Measurements from ENCODE around the gene TRIM17.

TRIM17 gene, protein sequence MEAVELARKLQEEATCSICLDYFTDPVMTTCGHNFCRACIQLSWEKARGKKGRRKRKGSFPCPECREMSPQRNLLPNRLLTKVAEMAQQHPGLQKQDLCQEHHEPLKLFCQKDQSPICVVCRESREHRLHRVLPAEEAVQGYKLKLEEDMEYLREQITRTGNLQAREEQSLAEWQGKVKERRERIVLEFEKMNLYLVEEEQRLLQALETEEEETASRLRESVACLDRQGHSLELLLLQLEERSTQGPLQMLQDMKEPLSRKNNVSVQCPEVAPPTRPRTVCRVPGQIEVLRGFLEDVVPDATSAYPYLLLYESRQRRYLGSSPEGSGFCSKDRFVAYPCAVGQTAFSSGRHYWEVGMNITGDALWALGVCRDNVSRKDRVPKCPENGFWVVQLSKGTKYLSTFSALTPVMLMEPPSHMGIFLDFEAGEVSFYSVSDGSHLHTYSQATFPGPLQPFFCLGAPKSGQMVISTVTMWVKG

DNA sequence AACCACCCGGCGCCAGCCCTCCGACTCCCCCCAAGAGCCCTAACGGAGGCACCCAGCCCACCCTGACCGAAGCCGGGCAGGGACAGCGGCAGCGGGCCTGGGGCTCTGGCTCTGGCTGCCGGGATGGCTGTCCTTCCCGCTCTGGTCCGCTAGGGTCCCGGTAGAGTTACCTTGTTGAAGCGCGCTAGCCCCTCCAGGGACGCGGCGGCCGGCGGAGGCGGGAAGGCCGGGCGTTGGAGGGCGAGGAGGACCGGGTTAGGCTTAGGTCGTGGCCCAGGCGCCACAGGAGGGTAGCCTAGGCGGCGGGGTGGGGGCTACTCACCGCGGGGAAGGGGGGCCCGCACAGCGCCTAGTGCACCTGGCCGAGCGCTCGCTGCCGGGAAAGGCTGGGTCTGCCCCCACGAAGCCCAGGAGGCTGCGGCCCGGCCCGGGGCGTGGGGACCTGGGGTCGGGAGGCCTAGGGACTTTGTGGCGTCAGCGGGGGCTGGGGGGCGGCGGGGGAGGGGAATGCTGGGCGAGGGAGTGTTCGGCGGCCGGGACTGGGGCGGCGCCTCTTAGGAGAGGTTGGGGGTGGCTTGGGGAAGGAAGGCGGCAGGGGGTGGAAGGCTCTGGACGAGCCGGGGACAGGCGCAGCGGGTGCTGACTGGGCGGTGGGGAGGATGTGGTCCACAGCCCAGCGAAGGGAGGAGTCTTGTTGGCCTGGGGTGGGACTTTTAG is at the start of gene TRIM17:
Gene TRIM17 (minus strand): TSS at position 645 of the 717 bp plus-strand sequence. CDS start 1,789 bp downstream, outside the sequence.
- DNase-seq (ENCODE audit: low read depth in 3 of 3), result peak in 1 of 3 experiments; percentile 44

DNA sequence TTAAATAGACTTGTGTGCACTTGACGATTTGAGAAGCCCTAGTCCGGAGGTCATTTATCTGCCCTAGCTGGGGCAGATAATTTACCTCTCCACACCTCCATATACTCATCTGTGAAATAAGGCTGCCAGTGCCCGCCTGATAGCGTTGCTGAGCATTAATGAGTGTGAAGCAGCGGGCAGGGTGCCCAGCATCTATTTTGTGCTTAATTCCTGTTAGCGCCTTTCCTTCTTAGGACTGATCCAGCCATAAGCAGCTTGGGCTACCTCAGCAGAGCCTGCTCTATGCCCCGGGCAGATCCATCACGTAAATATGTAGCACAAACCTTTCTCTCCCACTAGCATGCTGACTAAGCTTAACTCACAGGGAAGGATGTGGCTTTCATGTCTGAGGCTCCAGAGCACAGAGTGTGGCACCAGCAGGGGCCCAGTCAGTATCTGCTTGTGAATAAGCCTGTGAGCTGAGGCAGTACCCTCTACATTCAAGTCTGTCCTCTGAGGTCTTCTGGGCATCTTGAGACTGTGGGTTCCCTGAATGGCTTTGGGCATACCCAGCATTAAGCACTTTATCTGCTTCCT is 49.0 kb upstream of the TRIM17 start:
- no peak for DNase-seq (ENCODE audit: low read depth in 3 of 3)

DNA sequence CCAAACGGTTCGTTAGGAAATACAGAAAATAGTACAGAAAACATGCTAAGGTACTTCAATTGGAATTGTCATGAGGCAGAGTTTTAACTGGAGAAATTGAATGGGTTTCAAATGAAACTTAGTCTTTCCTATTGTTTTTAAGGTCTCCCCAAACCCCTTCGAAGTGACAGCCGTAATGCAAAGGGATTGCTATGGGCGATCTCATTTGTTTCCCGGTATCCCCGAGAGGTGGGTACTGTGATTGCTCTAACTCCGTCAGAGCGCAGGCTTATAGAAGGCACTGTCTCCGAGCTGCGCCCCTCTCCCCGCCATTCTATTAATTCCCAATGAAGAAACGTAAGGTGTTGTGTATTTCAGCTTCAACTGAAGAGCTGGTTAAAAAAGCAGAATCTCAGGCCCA is 48.5 kb upstream of the TRIM17 start:
- no peak for DNase-seq (ENCODE audit: low read depth in 3 of 3)

DNA sequence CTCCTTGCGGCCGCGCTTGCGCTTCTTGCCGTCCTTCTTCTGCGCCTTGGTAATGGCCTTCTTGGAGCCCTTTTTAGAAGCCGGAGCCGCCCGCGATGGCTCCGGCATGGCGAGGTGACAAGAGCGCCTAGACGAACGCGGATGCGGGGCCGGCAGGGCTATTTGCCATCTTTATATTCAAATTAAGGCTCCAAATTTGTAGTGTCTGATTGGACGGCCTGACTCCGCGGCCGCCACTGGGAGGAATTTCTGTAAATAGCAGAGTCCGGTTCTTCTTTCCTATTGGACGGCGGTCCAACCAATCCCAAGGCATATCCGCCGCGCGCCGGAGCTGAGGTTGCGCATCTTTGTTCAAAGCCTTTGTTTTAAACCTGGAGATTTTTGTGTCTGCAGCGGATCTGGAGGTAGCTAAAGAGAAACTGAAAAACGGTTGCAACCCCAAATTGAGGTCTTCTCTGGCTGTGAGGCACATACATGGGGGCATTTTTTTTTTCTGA is 47.9 kb upstream of the TRIM17 start:
- peak; percentile 73 to 86 (median 83) for DNase-seq (ENCODE audit: low read depth in 3 of 3)

DNA sequence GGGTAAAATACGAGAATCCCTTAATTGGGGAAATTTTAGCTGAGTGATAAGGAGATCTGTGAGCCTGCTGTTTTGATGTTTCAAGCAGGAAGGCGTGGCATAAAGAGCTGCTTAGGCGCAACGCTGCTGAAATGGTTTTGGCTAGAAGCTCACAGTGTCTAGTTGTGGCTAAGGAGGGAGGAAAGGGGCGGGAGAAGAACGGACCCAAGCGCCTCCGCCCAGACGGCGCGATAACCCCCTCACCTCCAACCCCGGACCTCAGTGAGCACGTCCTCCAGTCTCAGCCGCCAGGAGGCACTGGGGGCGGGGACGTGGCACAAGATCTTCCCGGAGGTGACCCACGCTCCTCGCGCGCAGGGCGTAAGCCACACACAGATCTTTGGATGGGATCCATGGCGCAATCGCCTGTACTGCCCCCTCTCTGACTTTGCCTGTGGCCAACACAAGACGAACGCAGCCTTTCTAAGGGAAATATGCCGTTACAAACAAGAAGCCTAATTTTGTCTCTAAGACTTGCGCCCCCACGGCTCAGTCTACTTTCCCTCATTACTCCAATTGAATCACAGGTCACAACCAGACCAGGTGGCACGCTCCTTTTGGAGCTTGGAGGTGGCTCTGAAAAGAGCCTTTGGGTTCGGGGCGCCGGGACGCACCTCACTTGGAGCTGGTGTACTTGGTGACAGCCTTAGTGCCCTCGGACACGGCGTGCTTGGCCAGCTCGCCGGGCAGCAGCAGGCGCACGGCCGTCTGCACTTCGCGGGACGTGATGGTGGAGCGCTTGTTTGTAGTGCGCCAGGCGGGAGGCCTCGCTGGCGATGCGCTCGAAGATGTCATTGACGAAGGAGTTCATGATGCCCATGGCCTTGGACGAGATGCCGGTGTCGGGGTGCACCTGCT is 47.1 kb upstream of the TRIM17 start:
- peak in 2 of 3 experiments; percentile 14 to 75 for DNase-seq (ENCODE audit: low read depth in 3 of 3)

DNA sequence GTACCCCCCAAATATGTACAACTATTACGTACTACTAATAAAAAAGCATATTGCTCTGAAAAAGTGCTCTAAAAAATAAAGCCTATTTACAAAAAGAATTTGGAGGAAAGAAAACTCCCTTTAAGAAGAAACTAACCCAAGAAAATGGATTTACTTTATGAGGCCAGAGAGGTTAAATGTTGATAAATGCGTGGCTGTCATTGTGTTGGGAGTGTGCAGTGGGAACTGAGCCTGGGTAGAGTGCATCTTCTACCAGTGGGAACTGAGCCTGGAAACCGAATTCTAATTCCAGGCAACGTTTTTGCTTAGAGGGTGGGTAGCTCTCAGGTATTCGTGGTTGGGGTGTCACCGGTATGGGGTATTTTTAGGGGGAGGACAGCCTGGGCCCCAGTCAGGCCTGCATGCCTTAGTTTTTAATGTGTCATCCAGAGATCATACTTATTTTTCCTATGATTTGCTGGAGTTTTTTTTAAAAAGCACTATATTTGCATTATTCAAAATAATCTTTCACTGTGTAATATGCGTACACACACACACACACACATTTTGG is 46.4 kb upstream of the TRIM17 start:
- DNase-seq (ENCODE audit: low read depth in 3 of 3), result no peak

DNA sequence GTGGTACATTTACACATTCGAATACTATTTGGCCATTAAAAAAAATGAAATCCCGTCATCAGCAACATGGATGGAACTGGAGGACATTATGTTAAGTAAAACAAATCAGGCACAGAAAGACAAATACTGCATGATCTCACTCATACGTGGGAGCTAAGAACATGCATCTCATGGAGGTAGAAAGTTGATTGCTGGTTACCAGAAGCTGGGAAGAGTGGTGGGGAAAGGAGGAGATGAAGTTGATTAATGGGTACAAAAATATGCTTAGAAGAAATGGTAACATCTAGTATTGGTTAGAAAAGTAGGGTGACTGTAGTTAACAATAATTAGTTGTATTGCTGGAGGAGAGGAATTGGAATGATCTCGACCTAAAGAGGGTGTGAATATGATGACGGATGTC is 45.9 kb upstream of the TRIM17 start:
- no peak for DNase-seq (ENCODE audit: low read depth in 3 of 3)

DNA sequence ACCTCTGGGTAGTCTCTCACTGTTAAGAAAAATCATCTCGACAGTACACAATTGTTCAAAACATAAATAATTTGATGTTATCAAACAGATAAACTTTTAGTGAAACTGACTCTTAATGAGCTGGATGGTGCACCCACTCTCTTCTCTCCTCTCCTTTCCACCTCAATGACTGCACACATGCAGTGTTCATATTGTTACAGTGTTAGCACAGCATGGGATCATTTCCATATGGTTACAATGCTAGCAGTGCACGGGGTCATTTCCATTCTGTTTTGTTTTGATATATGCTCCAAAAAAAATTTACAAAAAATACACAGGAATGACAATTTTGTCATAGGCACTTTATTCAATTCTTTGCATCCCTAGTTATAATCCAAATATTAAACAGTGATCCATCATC is 44.2 kb upstream of the TRIM17 start:
- no peak for DNase-seq (ENCODE audit: low read depth in 3 of 3)

DNA sequence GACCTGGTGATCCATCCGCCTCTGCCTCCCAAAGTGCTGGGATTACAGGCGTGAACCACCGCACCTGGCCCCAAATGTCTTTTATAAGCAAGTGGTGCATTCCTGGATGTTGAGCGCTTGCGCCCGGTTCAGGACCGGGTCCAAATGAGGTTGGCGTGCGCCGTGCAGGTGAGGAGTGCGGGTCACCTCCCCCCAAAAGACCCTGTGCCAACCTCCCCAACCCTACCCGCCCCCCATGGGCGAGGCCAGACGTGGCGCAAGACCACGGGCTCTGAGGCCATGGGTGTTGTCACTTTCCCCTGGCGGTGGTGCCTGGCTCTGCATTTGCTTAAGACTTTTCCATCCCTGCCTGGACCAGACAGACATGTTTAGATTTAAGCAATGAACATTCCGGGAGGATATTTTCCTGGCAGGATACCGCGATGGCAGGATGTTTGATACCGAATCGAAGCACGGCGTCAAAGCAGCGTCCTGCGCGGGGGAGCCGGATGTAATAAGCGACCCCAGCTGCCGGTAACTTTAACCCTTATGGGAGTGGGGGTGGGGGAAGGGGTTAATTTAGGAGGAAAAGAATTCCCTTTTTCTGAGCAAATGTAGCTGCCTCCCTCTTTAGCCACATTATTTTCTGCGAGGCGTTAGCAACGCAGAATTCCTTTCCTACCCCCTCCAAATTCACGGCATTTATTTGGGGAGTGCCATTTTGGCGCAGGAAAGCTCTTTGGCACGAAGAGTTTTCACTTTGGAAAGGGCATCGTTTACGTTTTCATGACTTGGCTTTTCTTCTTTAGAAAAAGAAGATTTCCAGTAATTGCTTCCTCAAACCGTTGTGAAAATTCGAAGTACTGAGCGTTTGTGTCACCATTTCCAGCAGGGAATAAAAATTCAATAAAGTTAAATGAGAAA is 42.7 kb upstream of the TRIM17 start:
- peak in 2 of 3 experiments; percentile 20 to 55 for DNase-seq (ENCODE audit: low read depth in 3 of 3)

DNA sequence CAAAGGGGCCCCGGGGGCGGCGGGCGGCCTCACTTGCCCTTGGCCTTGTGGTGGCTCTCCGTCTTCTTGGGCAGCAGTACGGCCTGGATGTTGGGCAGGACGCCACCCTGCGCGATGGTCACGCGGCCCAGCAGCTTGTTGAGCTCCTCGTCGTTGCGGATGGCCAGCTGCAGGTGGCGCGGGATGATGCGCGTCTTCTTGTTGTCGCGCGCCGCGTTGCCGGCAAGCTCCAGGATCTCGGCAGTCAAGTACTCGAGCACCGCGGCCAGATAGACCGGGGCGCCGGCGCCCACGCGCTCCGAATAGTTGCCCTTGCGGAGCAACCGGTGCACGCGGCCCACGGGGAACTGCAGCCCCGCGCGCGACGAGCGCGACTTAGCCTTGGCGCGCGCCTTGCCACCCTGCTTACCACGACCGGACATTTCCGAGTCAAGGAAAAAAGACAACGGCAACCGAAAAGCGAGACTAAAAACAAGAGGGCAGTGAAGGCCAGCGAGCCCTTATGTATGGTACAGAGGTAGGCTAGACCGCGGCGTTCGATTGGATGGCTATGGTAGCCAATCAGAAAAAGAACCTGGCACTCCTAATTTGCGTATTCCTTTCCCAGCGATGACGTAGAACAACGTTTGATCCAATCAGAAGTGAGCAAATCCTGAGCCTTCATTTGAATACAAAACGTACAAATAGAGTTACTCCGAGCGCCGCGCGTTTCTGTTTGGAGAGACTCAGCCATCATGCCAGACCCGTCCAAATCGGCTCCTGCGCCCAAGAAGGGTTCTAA is 40.9 kb upstream of the TRIM17 start:
- DNase-seq (ENCODE audit: low read depth in 3 of 3), result peak; percentile 60 to 86 (median 80)

DNA sequence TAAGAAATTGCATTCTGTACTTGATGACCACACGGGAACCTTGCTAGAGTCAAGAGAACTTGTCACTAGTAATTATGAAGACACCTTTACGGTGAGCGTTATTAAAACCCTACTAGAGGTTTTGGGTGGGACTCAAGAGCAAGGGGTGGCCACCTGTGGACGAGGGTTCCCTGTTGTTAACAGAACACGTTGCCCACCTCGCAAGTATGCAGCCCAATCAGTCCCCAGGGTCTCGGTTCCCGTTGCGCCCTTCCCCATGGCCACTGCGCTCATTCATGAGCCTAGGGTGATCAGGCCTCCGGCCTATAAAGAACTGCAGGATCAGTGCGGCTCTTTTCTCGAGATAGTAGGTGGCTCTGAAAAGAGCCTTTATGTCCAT is 40.3 kb upstream of the TRIM17 start:
- no peak for DNase-seq (ENCODE audit: low read depth in 3 of 3)

DNA sequence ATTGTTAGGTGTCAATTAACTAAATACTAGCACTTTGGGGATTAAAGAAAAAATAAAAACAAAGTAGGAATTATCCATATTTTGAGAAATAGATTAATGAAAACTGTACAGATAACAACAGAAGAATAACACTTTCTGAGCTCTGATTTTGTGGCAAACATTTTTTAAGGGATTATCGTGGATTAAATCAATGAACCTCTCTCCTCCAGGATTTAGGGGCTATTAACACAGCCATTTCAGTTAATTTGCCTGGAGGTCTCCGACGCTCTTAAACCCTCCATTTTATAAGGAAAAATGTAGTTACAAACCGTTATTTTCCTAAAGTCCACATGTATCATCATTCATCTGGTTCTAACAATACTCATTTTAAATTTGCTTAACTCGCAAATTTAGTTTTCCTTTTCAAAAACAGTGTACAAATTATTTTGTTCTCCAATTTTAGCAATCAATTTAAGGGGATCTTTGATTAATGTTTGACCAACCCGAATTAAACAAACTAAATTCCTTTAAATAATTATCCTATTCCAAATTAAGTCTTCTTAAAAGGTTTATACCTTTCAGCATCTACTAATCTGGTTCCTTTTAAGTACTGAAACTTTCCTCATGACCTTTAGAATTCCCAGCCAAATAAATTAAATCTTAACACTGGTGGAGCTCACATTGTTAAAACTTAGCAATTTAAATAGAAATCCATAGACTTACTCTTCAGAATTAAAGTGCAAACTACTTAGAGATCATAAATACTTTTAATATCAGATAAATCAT is 39.8 kb upstream of the TRIM17 start:
- DNase-seq (ENCODE audit: low read depth in 3 of 3), result no peak

DNA sequence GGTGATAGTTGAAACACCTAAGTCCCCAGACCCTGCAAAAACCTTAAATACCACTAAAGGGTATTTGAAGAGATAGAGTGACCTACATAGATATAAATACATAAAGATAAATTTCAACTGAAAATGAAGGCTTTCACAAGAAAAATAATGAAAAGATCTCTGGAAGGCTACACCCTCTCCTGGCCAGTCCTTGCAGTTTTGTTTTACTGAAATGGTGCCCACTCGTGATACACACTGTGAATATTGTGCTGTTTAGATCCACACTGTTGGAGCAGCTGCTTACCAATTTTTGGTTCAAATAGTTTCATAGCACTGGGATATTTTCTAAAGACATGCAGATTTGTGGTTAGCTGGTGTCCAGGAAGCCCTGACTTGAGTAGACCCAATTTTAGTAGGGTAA is 39.1 kb upstream of the TRIM17 start:
- no peak for DNase-seq (ENCODE audit: low read depth in 3 of 3)

DNA sequence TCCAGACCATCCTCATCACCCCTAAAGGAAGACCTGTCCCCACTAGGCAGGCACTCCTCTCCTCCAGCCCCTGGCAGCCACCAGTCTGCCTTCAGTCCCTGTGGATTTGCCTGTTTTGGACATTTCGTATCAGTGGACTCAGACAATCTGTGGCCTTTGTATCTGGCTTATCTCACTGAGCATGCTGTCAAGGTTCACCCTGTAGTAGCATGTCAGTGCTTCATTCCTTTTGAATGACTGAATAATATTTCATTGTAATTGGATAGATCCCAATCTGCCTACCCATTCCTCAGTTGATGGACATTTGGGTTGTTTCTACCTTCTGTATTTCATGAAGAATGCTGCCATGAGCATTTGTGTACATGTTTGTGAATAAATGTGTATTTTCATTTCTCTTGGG is 37.6 kb upstream of the TRIM17 start:
- no peak for DNase-seq (ENCODE audit: low read depth in 3 of 3)

DNA sequence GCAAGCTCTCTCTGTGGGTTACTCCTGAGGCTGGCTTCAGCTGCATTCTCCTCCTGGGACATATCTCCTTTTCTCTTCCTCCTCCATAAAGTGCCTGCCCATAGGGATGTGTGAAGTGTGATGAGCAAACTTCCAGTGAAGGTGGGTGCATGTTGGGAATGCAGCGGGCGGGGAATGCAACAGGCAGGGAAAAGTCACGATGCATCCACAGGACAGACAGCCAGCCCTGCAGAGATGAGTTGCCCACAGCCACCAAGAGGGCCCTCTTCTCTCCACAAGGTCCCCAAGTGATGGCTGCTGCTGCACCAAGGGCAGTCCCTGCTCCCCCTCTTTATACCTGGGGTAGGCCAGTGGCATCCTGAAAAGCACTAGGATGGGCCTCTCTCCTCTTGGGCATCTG is 37.0 kb upstream of the TRIM17 start:
- no peak for DNase-seq (ENCODE audit: low read depth in 3 of 3)

DNA sequence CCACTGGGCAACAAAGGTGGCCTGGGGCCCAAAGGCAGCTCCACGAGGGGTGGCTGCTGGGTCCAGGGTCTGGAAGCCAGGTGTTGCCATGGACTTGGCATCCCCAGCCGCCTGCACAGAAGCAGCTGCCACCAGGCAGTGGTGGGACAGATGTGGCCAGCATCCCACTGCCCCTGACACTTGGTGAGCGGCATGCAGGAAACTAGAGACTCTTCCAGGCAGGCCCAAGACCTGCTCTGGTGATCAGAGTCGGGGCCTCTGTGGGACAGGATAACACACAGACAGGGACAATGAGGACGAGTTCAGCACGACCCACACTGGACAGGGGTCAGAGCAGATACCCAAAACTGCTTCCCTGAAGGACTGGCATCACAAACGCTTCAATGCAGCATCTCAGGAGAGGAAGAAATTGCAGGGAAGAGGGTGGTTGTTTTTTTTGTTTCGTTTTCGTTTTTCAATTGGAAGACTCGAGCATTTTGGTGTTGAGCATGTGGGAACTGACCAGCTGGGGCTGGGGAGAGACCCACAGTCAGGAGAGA is 36.4 kb upstream of the TRIM17 start:
- no peak for DNase-seq (ENCODE audit: low read depth in 3 of 3)

DNA sequence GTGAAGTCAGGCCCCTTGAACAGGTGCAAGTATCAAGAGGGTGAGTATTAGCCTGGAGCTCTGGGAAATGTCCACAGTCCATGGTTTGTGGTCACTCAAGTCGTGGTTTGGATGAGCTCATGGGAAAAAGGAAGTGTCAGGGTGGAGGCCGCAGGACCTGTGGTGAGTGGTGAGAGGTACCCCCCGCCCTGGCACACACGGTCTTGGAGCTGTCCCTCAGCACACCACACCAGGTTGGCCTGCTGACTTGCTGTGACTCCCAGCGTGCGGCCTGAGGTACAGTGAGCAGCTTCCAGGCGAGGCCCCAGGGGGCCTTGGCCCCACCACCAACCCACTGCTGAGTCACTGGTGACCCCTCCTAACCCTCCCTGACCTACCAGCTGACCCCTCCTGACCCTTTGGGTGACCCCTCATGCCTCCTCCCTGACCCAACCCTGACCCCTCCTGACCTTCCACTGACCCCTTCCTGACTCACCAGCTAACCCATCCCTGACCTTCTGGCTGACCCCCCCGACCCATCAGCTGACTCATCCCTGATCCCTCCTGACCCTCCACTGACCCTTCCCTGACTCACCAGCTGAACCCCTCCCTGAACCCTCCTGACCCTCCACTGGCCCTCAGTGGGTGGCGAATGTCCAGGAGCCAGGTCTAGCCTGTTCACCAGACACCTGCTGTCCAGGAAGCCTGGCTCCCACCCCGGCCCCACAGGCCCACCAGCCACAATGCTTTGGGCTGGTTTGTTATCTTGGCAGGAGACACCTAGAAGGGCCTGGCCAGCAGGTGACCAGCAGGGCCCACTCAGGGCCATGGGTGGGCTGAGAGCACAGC is 35.7 kb upstream of the TRIM17 start:
- no peak for DNase-seq (ENCODE audit: low read depth in 3 of 3)
